HG03060 (cell line): ENCODE data around the gene CAV1.
"Not testable (repeated sequence)": the region's sequence is repeated elsewhere in the genome, so short reads cannot be mapped to it uniquely, and the experiment has no call there.

ENCODE experiments used
- ATAC-seq: cut with Tn5 transposase; IDR thresholded peaks from one replicate; pipeline ENCODE4 v1.9.1; 2021; ENCODE audit warnings: low read depth, moderate number of reproducible peaks; ENCODE audit not compliant: unreplicated experiment

The CAV1 gene

DNA sequence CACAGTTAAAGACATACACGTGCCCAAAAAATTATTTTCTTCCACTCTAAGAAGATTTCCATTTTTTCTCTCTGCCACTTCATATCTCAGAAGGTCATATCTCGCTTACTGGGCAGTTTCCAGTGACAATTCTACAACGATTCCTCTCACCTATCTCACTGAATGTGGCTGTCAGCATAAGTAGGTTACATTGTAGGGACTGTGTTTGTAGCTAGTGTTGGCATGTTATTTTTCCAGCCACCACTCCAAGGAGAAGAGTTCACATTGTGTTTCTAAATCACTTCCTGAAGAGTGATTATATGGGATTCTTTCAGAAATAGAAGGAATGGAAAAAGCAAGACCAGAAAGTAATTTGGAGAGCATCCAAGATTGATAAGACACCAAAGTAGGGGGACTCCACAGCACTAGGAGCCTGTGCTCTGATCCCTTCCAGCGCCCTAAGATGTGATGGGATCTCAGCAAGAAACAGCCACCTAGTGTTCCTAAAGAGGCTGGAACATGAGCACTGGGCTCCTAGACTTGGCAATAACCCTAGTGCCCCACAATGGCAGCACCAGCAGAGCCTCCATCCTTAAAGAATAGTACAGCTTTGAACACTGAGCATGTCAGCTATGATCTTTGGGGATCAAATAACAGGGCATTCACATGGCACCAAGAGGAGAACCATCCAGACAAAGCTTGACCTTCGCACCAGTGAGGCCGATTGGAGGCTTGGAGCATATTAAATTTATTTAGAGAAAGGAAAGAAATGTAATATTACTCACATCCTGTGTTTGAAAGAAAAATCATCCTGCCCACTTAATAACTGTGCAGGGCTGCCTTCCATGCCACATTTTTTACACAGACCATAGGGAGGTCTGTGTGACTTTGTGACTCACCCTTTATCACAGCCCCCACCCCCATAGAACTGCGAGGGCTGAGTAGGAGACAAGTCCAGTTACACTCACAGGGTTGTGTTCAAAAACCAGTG is 51.8 kb downstream of the CAV1 start:
- ATAC-seq = no peak

DNA sequence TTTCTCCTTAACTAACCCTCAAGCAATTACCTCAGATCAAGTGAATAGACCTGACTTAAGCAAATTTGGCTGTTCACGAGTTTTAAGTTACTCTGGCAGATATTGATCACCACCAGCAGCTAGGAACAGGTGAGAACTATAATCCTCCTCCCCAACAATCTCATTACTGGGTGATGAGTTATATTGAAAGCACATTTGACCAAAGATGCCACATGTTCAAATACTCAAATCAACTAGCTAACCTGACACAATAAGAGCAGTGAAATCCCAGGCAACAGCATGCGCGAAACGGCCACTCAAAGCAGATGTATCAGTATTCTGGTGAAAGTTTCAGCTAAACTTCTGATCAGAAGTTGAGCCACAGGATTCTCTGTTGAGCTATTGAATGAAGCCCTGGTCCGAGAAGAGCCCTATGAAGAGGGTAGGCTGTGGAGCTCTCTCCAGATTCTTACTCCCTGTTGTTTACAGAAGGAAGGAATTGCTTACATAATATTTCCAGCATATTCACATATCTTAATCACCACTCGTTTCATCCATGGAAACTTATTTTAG is 52.6 kb downstream of the CAV1 start:
- ATAC-seq = peak; percentile 82

DNA sequence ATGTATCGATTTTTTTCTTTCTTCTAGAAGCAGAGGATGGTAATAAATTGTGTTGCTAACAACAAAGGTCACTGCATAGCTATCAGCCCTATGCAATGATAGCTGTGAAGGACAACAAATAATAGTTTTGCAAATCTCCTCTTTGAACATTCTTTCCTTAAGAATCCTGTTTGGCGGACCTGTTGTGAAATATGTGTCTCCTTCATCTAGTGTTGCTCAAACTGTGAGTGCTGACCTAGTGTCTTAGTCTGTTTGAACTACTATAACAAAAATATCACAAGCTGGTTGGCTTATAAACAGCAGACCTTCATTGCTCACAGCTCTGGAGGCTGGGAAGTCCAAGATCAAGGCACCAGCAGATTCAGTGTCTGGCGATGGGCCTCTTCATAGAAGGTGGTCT is 53.7 kb downstream of the CAV1 start:
- ATAC-seq = no peak

DNA sequence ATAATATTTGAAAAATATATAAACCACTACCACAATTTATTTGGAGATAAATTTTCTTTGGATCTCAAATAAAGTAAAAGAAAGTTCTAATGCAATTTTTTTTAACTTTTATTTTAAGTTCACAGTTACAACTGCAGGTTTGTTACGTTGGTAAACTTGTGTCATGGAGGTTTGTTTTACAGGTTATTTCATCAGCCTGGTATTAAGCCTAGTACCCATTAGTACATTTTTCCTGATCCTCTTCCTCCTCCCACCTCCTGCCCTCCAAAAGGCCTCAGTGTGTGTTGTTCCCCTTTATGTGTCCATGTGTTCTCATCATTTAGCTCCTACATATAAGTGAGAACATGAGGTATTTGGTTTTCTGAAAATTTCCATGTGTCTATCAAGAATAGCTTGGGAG is 54.5 kb downstream of the CAV1 start:
- ATAC-seq = no peak

DNA sequence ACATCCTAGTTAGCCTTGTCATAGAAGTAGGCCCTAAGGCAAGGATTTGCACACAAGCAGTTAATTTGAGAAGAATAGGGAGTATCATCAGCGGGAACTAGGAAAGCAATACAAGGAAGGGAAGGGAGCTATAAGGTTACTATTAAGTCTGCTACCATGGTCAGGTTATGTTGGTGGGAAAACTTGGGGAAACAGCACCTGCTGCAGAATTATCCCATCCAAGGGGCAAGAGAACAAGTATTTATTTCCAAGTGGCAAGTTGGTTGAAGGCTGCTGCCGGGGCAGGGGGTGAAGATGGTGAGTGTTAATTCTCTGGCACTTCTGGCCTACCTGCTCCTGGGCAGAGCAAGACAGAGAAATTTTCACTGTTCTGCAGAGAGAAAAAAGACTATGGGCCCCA is 55.0 kb downstream of the CAV1 start:
- ATAC-seq = no peak

DNA sequence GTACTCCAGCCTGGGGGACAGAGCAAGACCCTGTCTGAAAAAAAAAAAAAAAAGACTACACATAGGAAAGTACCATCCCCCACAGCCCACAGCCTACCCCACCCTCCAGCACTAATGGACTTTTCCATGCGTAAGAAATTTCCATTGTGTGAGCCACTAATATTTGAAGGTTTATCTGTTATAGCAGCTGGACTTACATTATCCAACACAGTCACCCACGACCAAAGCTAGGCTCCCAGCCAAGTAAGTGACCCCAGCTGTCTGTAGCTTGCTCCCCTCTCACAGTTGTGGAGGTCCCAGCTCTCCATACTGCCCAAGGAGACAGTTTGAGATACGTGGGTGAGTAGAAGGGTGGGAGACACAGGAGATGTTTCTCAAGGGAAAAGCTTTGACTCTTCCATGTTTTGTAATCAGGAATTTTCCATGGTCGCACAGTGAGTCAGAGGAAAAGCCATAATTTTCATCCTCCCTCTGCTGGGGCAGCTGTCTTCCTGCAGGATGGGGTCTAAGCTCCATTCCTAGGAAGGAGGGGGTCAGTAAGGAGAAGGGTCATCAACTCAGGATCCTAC is 57.4 kb downstream of the CAV1 start:
- no peak for ATAC-seq

DNA sequence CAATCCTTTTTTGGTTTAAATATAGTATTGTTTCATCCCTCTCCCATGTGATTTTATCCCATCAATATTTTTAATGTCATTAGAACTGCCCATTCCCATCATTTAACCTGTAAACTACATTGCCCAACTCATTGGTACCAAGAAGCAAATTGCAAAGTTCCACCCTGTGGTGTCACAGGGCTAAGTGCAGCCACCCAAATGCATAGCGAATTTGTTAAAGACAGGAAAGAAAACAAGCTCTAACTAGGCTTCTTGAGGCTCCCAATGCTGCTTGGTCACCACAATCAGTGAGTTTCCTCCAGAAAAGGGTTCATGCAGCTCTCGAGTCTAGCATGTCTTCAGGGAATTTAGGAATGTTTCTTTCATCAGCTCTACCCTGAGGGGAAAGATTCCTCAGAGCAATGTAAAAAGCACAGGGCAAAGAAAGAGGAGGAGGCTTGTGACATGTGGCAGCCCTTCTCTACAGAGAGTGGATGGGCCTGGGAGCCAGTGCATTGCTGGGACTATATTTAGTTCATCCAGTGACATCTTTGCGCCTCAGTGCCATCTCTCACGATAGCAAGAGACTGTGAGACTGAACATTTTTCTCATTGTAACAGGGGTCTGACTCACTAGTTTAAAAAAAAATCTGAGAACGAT is 58.1 kb downstream of the CAV1 start:
- no peak for ATAC-seq

DNA sequence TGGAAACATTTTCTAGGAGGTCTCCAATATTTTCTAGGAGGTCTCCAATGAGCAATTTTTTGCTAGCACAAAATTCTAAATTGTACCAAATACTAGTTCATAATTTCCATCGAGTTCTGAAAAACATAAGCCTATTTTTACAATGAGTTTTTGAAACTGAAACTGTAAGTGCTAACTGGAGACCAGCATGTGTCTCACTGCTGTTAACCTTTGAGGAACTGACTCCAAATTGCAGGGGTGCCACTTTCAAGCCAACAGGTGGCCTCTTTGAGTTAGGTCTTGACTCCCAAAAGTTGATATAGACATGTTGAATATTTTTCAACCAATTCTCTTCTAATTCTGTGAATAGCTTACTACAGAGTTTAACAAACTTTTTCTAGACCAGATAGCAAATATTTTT is 58.8 kb downstream of the CAV1 start:
- ATAC-seq = peak; percentile 91

DNA sequence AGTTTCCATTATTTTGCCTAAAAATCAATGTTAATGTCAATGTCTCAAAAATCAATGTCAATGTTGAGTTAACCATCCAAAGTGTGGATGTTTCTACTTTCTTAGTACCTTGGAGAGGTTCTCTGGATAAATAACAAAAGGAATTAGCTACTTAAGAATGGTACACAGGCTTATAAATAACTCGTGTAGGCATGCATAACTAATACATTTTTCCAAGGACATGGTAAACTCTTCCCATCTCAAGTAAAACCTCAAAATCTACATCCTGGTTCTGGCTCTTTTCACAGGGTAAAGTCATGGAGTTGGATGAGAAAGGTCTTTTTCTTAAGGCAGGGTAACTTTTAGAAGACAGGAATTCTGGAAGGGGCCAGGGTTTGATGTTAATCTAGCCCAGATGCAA is 59.9 kb downstream of the CAV1 start:
- no peak for ATAC-seq

DNA sequence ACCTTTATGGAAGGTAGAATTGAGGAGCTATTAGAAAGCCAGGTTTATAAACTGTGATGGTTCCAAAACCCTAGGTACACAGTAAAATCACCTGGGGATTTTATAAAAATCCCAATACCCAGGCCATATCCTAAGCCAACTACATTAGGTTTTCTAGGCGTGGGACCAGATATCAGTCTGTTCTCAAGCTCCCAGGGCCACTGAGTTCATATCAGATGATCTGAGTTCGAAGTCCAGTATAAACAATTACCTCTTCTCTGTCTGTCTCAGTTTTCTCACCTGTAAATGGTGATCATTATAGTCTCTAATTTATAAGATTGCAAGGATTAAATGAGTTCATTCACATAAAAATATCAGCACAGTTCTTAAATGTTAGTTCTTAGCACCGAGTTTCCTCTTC is 60.6 kb downstream of the CAV1 start:
- no peak for ATAC-seq

DNA sequence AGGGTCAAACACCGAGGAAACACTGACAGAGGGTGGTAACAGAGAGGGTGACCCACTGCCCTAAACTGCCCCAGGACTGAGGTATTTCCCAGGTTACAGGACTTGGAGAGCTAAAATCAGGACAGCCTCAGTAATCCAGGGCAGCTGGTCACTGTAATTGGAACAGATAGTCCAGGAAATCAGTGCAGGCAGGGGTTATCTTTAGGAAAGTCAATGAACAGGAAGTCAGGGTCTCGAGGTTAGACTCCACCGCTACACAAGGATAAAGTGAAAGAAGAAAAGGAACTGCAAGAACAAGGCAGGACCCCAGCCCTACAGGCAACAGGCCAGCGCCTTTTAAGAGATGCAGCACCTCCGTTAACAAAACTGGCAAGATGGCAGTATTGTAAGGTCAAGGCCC is 61.1 kb downstream of the CAV1 start:
- ATAC-seq = no peak

DNA sequence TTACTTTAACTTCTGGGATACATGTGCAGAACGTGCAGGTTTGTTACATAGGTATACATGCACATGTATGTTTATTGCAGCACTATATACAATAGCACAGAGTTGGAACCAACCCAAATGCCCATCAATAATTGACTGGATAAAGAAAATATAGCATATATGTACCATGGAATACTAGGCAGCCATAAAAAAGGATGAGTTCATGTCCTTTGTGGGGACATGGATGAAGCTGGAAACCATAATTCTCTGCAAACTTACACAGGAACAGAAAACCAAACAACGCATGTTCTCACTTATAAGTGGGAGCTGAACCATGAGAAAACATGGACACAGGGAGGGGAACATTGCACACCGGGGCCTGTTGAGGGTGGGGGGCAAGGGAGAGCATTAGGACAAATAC is 62.4 kb downstream of the CAV1 start:
- not testable (repeated sequence) for ATAC-seq

DNA sequence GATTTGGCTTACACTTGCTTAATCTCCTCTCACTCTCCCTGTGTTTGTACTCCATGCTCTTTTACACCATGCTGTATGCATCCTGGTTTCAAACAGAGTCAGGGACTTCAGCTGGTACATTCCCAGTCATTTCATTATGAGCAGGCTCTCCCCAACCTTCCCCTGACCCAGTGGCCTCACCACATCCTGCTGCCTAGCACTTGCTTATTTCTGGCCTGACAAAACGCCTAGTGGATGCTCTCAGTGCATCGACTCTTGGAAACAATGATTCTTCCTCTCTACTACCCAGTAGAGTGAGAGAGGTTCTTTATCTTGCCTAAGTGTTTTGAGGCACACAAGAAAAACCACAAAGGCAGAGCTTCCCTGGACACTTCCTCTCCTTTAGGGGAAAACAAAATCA is 63.4 kb downstream of the CAV1 start:
- ATAC-seq = no peak

DNA sequence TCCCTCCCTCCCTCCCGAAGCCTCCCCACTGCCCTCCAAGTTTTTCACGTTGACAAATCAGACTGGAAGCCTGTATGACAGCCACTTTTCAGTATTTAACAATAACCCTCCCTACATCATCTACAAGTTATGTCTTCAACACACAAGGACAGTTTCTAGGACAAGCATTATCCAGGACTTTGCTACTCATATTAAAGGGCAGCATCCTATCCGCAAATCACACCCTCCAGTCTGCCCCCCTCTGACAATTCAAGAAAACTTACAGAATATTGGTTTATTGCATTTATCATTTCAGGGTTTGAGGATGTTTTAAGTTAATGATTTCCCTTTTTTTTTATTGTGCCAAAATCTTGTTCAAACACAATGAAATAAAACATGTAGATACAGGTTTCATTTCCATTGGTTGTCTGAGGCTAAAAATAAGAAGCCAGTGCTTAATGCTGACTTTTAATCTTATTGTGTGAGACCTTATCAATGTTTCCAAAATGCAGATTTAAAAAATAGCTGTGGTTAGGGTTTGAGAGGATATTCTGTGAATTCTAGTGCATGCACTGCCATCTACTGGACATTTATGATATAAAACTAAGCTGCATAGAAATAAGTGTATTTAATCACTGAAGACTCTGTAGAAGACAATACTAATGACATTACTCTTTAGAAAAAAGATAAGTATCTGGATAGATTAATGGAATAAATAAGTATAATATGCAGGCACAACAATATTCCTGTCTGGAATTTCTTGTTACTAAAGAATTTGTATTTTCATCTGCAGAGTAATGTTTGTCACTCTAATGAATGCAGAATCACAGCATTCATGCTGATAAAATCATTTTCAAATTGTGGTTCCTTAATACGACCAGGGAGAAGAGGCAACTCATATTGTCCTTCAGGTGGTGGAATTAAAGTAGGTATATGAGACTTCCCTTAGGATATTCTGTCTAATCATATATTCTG is 64.1 kb downstream of the CAV1 start:
- ATAC-seq = no peak

DNA sequence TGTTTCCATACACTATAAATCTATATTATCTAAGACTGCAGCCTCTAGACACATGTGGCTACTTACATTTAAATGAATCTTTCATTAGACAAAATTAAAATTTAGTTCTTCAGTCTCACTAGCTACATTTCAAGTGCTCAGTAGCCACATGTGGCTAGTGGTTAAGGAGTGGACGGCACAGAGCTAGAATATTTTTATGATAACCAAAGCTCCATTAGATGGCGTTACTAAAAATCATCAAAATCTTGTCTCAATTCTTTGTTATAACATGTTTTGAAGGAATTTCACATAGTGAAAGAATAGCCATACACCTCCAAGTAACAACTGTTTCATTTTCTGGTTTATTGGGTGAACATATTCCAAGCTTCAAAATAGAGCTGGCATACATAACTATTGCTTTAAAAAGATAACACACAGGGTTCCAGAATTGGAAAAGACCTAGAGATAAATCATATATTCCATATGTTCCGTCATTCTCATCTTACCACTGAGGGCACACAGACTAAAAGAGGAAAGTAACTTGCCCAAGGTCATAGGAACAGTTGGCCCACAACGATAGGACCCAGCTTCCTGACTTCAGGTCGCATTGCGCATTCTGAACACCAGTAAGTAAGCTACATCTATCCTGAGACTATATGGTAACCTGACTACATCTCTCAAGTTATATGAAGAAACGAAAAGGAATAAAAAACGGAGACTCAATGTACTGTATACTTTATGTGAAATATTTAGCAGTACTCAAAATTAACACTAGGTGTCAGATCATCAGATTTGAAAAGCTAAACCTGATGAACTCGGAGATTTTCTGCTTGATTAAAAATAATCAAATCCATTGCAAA is 66.6 kb downstream of the CAV1 start:
- no peak for ATAC-seq

DNA sequence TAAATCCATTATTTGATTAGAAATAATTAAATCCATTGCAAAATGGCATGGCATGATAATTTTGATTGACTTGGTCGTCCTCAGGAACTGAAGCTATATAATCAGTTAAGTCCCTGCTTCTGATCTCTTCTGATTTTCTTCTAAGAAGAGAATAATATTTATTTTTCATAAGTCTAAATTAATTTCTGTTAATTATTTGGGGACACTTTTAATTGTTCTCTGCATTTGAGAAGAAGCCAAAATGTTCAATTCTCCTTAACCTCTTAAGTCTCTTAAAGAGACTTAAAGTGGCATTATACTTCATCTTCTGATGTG is 67.2 kb downstream of the CAV1 start:
- ATAC-seq = no peak

DNA sequence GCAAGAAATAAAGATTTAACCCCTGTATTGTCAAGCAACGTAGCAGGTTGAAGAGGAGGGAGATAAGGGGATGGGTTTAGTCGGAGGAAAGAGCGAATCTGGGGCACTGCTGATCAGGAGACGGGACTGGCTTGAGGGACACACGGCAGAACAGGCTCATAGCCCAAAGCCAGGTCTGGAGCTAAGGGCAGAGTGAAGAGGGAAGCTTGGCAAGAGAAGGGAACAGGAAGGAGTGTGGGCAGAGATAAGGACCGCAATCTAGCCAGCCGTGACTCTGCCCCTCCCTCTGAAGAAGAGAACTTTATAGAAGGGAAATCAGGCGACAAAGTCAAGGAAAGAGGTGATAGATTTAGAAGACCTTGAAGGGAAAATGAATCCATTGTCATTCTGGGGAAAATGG is 67.6 kb downstream of the CAV1 start:
- ATAC-seq = no peak

DNA sequence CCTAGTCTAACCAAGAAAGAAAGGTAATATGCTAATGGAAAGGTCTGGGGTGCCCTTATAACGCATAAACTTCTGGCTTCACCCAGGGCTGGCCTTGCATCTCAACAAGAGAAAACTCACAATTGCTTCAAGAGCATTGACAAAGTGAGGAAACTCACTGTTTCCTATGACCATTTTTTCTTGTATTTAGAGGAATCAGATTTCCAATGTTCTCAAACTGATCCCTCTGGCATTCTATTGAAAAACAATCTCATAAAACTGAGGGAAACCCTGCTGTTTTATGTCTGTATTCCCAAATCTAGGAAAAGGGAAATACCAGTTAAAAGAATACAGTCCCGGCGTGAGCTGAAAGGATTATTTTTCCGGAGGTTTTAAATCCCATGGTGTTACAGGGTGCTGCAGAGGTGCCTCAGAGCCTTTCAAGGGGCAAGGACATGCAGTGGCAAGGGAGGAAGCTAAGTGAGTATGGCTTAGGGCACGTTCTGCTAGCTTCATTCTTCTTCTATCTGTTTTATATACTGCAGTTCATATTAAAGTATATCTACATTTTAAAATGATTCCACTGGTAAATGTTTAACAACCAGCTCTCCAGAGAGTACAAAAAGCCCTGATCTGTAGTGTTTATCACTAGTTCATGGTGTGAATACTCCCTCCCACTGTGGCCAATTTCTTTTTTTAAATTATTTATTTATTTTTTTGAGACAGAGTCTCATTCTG is 68.7 kb downstream of the CAV1 start:
- no peak for ATAC-seq

DNA sequence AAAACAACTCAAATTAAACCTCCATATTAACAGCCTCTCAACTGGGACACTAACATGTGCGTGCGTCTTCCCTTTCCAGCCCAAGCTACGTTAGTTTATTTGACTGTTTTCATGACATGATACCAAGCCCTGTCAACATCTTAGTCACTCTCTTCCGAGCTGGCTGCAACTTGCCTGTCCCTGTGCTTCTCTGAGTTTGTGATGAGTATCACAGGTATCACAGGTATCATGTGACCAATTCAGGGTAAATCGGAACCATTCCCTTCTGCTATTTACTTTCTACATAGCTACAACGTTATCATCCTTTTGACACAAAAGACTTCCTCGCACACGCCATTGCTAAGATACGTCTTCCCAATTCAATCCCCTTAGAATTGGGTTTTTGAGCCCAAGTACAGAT is 70.2 kb downstream of the CAV1 start:
- ATAC-seq = no peak
